ENCODE data around the gene AHRR.

DNA sequence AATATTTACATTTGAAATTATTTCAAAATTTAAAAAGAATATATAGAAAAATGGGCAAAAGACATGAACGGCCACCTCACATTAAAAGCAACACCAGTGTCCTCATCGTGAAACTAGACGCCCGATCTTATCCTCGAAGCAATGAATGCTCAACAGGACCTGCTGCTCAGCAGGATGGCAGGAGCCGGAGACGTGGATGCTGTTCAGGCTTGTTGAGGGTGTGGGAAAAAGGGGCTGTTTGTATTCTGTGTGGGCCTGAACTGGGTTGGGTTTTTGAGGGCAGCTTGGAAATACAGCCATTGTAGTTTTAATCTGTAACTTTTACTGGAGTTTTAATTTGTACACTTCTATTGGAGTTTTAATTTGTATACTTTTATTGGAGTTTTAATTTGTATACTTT, 141.8 kb downstream of the AHRR start:
- TF ChIP-seq RFX5 (IDR thresholded peaks at IDR 0.05): no peak
- no peak for TF ChIP-seq POLR2AphosphoS2 (conservative IDR thresholded peaks at IDR 0.05; ENCODE audit: low read length)
